Testis (tissue), 3 donors: Measurements from ENCODE around the gene DYNC1I2. TPM values are rescaled to one million over a fixed set of nuclear protein-coding genes. Genes with fewer than 3 reads are reported as not detected.

Experiments
- DNase-seq: peaks from one replicate; pipeline ENCODE4 v3.0.0-alpha.2; 2019
- H3K27ac ChIP-seq, 2 donors: fragments of 200-600 bp; sonication (generic); one replicate each; pipeline ENCODE4 v1.5.1; 2019
- H3K27me3 ChIP-seq: fragments of 200-600 bp; sonication (generic); one replicate; pipeline ENCODE4 v1.5.1; 2019
- H3K36me3 ChIP-seq: fragments of 200-600 bp; sonication (generic); one replicate; pipeline ENCODE4 v1.5.1; 2017; ENCODE audit warnings: low read depth; ENCODE audit errors: missing control alignments
- H3K4me1 ChIP-seq: fragments of 200-600 bp; sonication (generic); one replicate; pipeline ENCODE4 v1.5.1; 2019
- H3K4me3 ChIP-seq, 2 donors: fragments of 200-600 bp; sonication (generic); one replicate each; pipeline ENCODE4 v1.5.1; 2017 to 2019
- H3K9me3 ChIP-seq: fragments of 200-600 bp; sonication (generic); one replicate; pipeline ENCODE4 v1.5.1; 2017
- CTCF ChIP-seq, 3 experiments: fragments of 450-650 bp in 2 of 3; fragments of 200-600 bp in 1 of 3; sonication (generic) in 1 of 3; IDR thresholded peaks; one replicate each; pipeline ENCODE4 v1.5.1; 2016 to 2019; ENCODE audit warnings: antibody characterized with exemption in 3 of 3, mild to moderate bottlenecking in 2 of 3, moderate library complexity in 1 of 3
- POLR2A ChIP-seq: fragments of 450-650 bp; IDR thresholded peaks from one replicate; pipeline ENCODE4 v1.6.1; 2017; ENCODE audit warnings: antibody characterized with exemption, mild to moderate bottlenecking, moderate library complexity
- WGBS, 2 donors: methylation state at CpG; one replicate each; pipeline ENCODE4 v1.1.5; 2018; 5-methylcytosine and 5-hydroxymethylcytosine counted together
- intact Hi-C: fragments of 100-400 bp; cut with DNase I; formaldehyde crosslinking; loops from one replicate; pipeline ENCODE4 v1.15.1; 2023; ENCODE audit warnings: low total_unique reads
- polyA plus RNA-seq: library from polyadenylated mRNA; stranded (reverse); fragments of 350-450 nt; fragmentation: Illumina TruSeq; extraction: RNeasy Lipid Tissue Mini Kit (QIAGEN cat#74804); gene quantifications from one replicate; pipeline ENCODE4 v1.2.3, GENCODE V29; 2014; ENCODE audit warnings: low read depth, low replicate concordance; ENCODE audit not compliant: insufficient read depth
- total RNA-seq, 2 donors: library from RNA; depleted of rRNA; stranded (reverse); fragments of >200 nt; gene quantifications; one replicate each; pipeline ENCODE4 v1.2.3, GENCODE V29; 2016

DYNC1I2 gene
- total and polyA plus RNA-seq, 3 donors from 2014 or later = 104 to 114 (median 106) TPM

GRCh38 chr2:171791361-171791760 is 104.1 kb downstream of the DYNC1I2 start:
- H3K27ac ChIP-seq = no peak overlapping the region
- H3K9me3 ChIP-seq = no peaks in the 10 kb centered on the region
- TF ChIP-seq POLR2A = no peak
- TF ChIP-seq CTCF (IDR thresholded peaks at IDR 0.05) = no peak
- H3K27me3 ChIP-seq = no peaks in the 10 kb centered on the region
- no peaks in the 10 kb centered on the region for H3K4me1 ChIP-seq
- intact Hi-C loops = no loop called here
- H3K4me3 ChIP-seq = no peak overlapping the region
- no peaks in the 10 kb centered on the region for H3K36me3 ChIP-seq
- no peak for DNase-seq
- 83 to 84% methylated on average over 4 of the region's 4 CpGs for WGBS, 2 donors

- Histone ChIP-seq H3K27ac (no peak overlapping the region), H3K9me3 (no peaks in the 10 kb centered on the region), H3K36me3 (no peaks in the 10 kb centered on the region), H3K27me3 (no peaks in the 10 kb centered on the region), H3K4me3 (no peak overlapping the region), H3K4me1 (no peaks in the 10 kb centered on the region)
- intact Hi-C loops = no loop called here
- no peak for TF ChIP-seq CTCF (IDR thresholded peaks at IDR 0.05)
- no peak for TF ChIP-seq POLR2A
- 81 to 89% methylated on average over 3 of the region's 3 CpGs for WGBS, 2 donors
- no peak for DNase-seq
Measured at GRCh38 chr2:171792157-171792556, 104.9 kb downstream of the DYNC1I2 start.

- 79 to 81% methylated on average over 4 of the region's 4 CpGs for WGBS, 2 donors
- Histone ChIP-seq H3K27ac (no peak overlapping the region), H3K27me3 (no peaks in the 10 kb centered on the region), H3K9me3 (no peaks in the 10 kb centered on the region), H3K4me1 (no peaks in the 10 kb centered on the region), H3K36me3 (no peaks in the 10 kb centered on the region), H3K4me3 (no peak overlapping the region)
- DNase-seq = no peak
- intact Hi-C loops = no loop called here
- TF ChIP-seq POLR2A = no peak
- TF ChIP-seq CTCF (IDR thresholded peaks at IDR 0.05) = no peak
Measured at GRCh38 chr2:171792886-171793580, 105.8 kb downstream of the DYNC1I2 start.

- no peaks in the 10 kb centered on the region for H3K36me3 ChIP-seq
- 67 to 75% methylated on average over 6 of the region's 6 CpGs for WGBS, 2 donors
Measured at GRCh38 chr2:171793691-171794678, 106.7 kb downstream of the DYNC1I2 start.

More at GRCh38 chr2:171793691-171794678, 106.7 kb downstream of the DYNC1I2 start:
- Histone ChIP-seq H3K4me1 (no peaks in the 10 kb centered on the region), H3K9me3 (no peaks in the 10 kb centered on the region), H3K27me3 (no peaks in the 10 kb centered on the region), H3K4me3 (no peak overlapping the region), H3K27ac (no peak overlapping the region)
- intact Hi-C loops = no loop called here
- peak; percentile 56 for DNase-seq
- no peak for TF ChIP-seq CTCF (IDR thresholded peaks at IDR 0.05)
- TF ChIP-seq POLR2A = no peak
